NCI-H524 (cell line): ENCODE results near the gene RAD51B.
"Not testable (repeated sequence)": the region's sequence is repeated elsewhere in the genome, so short reads cannot be mapped to it uniquely, and the experiment has no call there.

Experiments used
- DNase-seq, 2 experiments: peaks; one replicate each; lab custom pipeline; 2025; lab: John Stamatoyannopoulos, UW

RAD51B gene

GRCh38 chr14:68685419-68686204, 866.0 kb downstream of the RAD51B start:
- no peak for DNase-seq

GRCh38 chr14:68686205-68686465, 866.6 kb downstream of the RAD51B start:
- DNase-seq, result no peak

- DNase-seq, result no peak
Observed at GRCh38 chr14:68686724-68687123, 867.1 kb downstream of the RAD51B start.

GRCh38 chr14:68687746-68688145, 868.2 kb downstream of the RAD51B start:
- DNase-seq, result no peak

GRCh38 chr14:68688872-68689371, 869.3 kb downstream of the RAD51B start:
- peak in 1 of 2 experiments; percentile 25 for DNase-seq

- no peak for DNase-seq
Observed at GRCh38 chr14:68689511-68689910, 869.9 kb downstream of the RAD51B start.

- peak in 1 of 2 experiments; percentile 44 for DNase-seq
Observed at GRCh38 chr14:68690089-68690958, 870.7 kb downstream of the RAD51B start.

GRCh38 chr14:68691031-68691791, 871.6 kb downstream of the RAD51B start:
- DNase-seq, result peak; percentile 51 to 59

GRCh38 chr14:68691792-68692118, 872.2 kb downstream of the RAD51B start:
- no peak for DNase-seq

GRCh38 chr14:68692216-68692615, 872.6 kb downstream of the RAD51B start:
- no peak for DNase-seq

- DNase-seq, result no peak
Observed at GRCh38 chr14:68692916-68693771, 873.6 kb downstream of the RAD51B start.

GRCh38 chr14:68693926-68694325, 874.3 kb downstream of the RAD51B start:
- DNase-seq, result no peak

GRCh38 chr14:68694516-68695235, 875.1 kb downstream of the RAD51B start:
- DNase-seq, result no peak

- DNase-seq, result no peak
Observed at GRCh38 chr14:68695326-68695768, 875.8 kb downstream of the RAD51B start.

- DNase-seq, result no peak
Observed at GRCh38 chr14:68695856-68696255, 876.3 kb downstream of the RAD51B start.

GRCh38 chr14:68696266-68696665, 876.7 kb downstream of the RAD51B start:
- no peak for DNase-seq

- DNase-seq, result no peak
Observed at GRCh38 chr14:68696721-68697495, 877.3 kb downstream of the RAD51B start.

- not testable (repeated sequence) for DNase-seq
Observed at GRCh38 chr14:68698773-68699172, 879.2 kb downstream of the RAD51B start.

GRCh38 chr14:68701001-68701741, 881.6 kb downstream of the RAD51B start:
- no peak for DNase-seq
